Activated CD4-positive, alpha-beta T cell treated with anti-CD3 and anti-CD28 coated beads, Interleukin-10, Interleukin-2, amounts not matched to agents 100 ng/mL and 50 ng/mL, durations not matched to agents 16 hours and 8 hours (primary cell): ENCODE results near the gene SMOC2.

Experiments used
- DNase-seq: peaks from one replicate; pipeline ENCODE4 v3.0.0-alpha.2; 2020

SMOC2 gene

GRCh38 chr6:168440520-168441433 is at the start of gene SMOC2:
SMOC2 (plus strand) TSS chr6:168441184; CDS start chr6:168441371, 187 bp downstream.
- no peak for DNase-seq

GRCh38 chr6:168393126-168393870 is 47.7 kb upstream of the SMOC2 start:
- DNase-seq: no peak

- DNase-seq: no peak
These were observed 46.4 kb upstream of the SMOC2 start for GRCh38 chr6:168394606-168395005.

GRCh38 chr6:168395983-168396382 is 45.0 kb upstream of the SMOC2 start:
- no peak for DNase-seq

- no peak for DNase-seq
These were observed 44.4 kb upstream of the SMOC2 start for GRCh38 chr6:168396561-168396960.

- no peak for DNase-seq
These were observed 44.0 kb upstream of the SMOC2 start for GRCh38 chr6:168397012-168397411.

- no peak for DNase-seq
These were observed 40.9 kb upstream of the SMOC2 start for GRCh38 chr6:168400037-168400436.

- DNase-seq: no peak
These were observed 37.5 kb upstream of the SMOC2 start for GRCh38 chr6:168403370-168404005.

- no peak for DNase-seq
These were observed 36.4 kb upstream of the SMOC2 start for GRCh38 chr6:168404560-168404959.

- no peak for DNase-seq
These were observed 33.1 kb upstream of the SMOC2 start for GRCh38 chr6:168407842-168408241.

- DNase-seq: no peak
These were observed 32.4 kb upstream of the SMOC2 start for GRCh38 chr6:168408504-168409136.

- DNase-seq: no peak
These were observed 30.9 kb upstream of the SMOC2 start for GRCh38 chr6:168410035-168410434.

GRCh38 chr6:168410554-168411011 is 30.4 kb upstream of the SMOC2 start:
- no peak for DNase-seq

- DNase-seq: no peak
These were observed 29.9 kb upstream of the SMOC2 start for GRCh38 chr6:168411130-168411529.

- no peak for DNase-seq
These were observed 29.2 kb upstream of the SMOC2 start for GRCh38 chr6:168411793-168412192.

- DNase-seq: no peak
These were observed 28.5 kb upstream of the SMOC2 start for GRCh38 chr6:168412456-168412855.

GRCh38 chr6:168413018-168413720 is 27.8 kb upstream of the SMOC2 start:
- DNase-seq: no peak

GRCh38 chr6:168413856-168414255 is 27.1 kb upstream of the SMOC2 start:
- no peak for DNase-seq

- no peak for DNase-seq
These were observed 26.5 kb upstream of the SMOC2 start for GRCh38 chr6:168414336-168415097.

- no peak for DNase-seq
These were observed 25.6 kb upstream of the SMOC2 start for GRCh38 chr6:168415098-168415992.
